HG03469 (cell line): ENCODE measurements around the gene C4orf17.
"Not testable (repeated sequence)": the region's sequence is repeated elsewhere in the genome, so short reads cannot be mapped to it uniquely, and the experiment has no call there.

Source experiments
- ATAC-seq: cut with Tn5 transposase; IDR thresholded peaks from one replicate; pipeline ENCODE4 v1.9.1; 2021; ENCODE audit warnings: mild to moderate bottlenecking, moderate library complexity, moderate number of reproducible peaks; ENCODE audit not compliant: unreplicated experiment

Gene C4orf17

GRCh38 chr4:99510721-99511120, at the start of gene C4orf17:
Gene C4orf17 (plus strand): TSS chr4:99511021. CDS start chr4:99513082, 2,061 bp downstream.
- no peak for ATAC-seq

- no peak for ATAC-seq
Measured at GRCh38 chr4:99461623-99462401, 49.0 kb upstream of the C4orf17 start.

- peak; percentile 89 for ATAC-seq
Measured at GRCh38 chr4:99462875-99463464, 47.9 kb upstream of the C4orf17 start.

DNA sequence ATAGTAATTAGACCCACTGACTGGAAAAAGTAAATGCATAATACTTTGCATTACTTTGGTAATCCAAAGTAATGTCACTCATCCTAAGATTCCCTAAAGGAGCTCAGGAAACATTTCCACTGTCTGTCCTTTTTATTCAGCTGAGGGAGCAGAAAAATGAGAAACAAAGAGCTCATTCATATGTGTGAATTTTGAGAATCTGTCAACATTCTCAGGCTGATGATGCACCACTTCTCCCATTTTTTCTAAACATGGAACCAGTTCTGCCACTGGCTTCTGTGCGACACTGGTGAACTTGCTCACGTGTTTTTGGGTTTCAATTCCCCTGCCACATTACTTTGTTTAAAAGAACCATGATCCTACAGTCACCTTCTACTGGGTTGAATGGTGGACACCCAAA, 47.3 kb upstream of the C4orf17 start:
- ATAC-seq = no peak

DNA sequence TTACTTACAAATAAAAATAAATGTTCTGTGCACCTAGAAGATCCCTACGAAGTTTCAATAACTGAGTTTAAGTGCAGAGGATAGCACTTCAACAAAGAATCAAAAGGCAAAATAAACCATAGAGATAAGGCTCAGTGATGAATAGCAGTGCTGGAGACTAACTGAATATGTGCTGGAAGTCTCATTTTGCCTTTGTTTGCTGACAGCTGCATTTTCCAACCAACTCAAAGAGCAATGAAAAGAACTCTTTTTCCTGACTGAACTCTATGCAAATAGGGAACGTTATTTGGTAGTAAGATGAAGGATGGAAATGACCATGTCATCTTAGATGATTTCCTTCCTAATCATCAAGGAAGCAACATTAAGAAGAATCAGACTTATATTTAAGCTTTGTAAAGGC, 42.9 kb upstream of the C4orf17 start:
- ATAC-seq = no peak

DNA sequence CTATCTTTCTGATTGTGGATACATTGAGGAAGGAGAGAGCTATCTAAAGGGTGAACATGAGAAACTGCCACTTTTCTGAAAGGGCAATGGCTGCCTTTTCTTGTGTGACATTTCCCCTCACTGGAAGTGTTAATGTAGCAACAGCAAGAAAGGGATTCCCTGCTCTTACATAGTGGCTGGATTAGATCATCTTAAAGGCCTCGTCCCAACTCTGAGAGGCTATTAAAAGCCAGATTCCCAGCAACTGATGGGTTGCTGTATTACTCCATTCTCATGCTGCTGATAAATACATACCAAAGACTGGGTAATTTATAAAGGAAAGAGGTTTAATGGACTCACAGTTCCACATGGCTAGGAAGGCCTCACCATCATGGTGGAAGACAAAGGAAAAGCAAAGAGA, 41.9 kb upstream of the C4orf17 start:
- no peak for ATAC-seq

GRCh38 chr4:99471349-99471748, 39.5 kb upstream of the C4orf17 start:
- no peak for ATAC-seq

- ATAC-seq = no peak
Measured at GRCh38 chr4:99471896-99472295, 38.9 kb upstream of the C4orf17 start.

DNA sequence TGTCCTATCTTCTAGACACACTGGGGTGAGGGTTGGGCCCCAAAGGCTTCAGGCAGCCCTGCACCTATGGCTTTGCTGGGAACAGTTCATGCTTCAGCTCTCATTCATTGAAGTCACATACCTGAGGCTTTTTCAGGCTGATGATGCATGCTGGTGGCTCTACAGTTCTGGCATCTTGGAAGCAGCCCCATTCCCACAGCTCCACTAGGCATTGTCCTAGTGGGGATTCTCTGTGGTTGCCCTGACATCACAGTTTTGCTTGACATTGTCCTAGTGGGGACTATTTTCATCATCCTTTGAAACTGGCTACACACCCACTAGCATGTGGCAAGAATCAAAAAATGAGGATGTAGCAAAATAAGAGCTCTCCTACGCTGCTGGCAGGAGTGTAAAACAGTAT, 37.7 kb upstream of the C4orf17 start:
- ATAC-seq = no peak

DNA sequence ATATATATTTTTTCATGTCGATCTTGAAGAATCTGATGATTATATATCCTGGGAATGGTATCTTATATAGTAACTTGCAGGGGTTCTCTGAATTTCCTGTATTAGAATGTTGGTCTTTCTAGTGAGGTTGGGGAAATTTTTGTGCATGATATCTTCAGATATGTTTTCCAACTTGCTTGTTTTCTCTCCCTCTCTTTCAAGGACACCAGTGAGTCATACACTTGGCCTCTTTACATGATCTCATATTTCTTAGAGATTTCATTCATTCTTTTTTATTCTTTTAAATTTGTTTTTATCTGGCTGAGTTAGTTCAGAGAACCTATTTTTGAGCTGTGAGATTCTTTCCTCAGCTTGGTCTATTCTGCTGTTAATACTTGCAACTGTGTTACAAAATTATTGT, 27.2 kb upstream of the C4orf17 start:
- no peak for ATAC-seq

GRCh38 chr4:99485212-99485611, 25.6 kb upstream of the C4orf17 start:
- no peak for ATAC-seq

DNA sequence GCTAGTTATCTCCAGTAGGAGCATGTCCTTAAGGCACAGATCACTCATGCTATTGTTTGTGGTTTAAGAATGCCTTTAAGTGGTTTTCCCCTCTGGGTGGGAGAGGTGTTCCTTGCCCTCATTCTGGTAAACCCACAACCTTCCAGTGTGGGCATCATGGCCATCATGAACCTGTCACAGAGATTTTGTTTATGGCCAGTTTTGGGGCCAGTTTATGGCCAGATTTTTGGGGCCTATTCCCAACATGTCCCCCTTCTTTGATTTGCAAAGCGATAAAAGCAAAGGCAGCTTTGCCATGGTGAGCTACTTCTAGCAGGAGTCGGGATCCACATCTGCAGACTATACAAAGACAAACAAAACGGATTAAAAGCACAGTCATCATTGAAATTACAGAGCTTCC, 24.2 kb upstream of the C4orf17 start:
- not testable (repeated sequence) for ATAC-seq

DNA sequence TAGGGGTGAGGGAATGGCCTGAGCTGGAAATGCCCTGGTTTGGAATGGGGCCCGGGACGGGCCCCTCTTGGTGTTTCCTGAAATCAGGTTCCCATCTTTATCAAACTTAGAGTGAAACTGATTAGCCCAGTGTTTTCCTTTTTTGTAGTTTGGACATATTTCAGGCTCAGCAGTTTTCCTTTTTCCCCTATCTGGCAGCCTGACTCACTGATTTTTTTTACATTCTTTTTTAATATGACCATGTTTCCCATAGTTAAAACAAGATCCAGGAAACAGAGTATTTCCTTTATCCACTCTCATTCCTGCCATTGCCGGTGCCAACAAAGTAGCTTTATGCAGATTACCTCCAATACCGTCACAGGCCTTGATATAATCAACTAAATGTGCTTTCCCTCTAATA, 20.5 kb upstream of the C4orf17 start:
- ATAC-seq = no peak

DNA sequence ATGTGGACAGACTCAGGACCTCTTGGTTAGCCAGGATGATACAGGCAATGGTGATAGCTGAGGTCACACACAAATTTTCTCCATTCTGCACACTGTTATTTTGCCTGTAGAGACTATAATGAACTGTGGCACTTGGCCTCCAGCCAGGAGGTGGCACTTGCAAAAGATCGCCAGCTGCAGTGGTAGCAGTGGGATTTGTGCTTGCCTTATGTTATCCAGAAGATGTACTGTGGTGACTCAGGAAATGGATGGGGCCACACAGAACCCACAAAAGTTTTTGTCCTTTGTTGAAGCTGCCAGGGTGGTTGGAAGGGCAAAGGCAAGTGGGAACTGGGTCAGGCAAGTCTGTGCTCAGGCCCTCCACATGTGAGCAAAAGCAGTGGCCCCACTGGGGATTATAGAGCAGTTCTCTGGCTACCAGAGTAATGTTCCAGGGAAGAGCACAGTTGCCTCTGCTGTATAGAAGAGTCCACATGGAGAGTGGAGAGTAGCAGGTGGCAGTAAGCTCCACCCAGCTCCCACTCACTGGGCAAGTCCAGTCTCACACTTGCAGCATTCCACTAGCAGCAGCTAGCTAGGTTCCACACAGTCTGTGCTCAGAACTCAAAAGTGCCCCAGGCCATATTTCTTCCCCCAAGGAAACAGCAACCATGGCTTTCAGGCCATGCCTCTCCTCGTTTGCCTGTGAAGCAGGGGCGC, 5.9 kb upstream of the C4orf17 start:
- ATAC-seq = no peak

- ATAC-seq = no peak
Measured at GRCh38 chr4:99506781-99507180, 4.0 kb upstream of the C4orf17 start.

DNA sequence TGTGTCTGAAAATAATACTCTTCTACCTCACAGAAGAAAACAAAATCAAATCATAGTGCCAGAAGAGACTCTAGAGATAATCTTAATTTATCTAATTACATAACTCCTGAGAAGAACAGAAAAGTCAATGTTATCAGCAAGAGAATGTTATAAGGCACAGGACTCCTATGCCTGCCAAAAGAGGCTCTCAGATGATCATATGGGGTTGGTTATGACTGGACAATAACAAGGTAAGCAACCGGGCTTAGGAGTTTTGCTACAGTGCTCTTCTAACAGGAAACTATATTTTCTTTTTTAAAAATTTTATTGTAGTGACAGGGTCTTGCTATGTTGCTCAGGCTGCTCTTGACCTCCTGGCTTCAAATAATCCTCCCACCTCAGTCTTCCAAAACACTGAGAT, 3.5 kb upstream of the C4orf17 start:
- ATAC-seq = no peak

- ATAC-seq = no peak
Measured at GRCh38 chr4:99507762-99508161, 3.1 kb upstream of the C4orf17 start.

GRCh38 chr4:99518601-99519295, 7.9 kb downstream of the C4orf17 start:
- no peak for ATAC-seq

DNA sequence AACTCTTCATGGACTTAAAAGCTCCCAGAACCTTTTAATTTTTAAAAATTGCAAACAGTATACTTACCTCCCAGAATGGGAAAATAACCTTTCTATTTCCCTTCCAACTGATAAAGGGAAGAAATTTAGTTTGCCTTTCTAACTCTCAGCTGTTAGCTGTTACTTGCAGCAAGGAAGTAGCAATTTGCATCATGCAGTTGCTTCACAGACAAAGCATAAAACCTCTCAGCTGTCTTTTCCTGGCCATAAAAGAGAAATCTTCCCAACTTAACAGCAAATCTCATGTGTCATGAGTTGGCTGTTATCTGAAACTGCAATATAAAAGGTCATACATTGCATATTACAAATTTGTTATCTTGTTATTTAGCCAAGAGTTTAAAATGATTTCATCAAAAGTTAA, 18.4 kb downstream of the C4orf17 start:
- ATAC-seq = no peak

DNA sequence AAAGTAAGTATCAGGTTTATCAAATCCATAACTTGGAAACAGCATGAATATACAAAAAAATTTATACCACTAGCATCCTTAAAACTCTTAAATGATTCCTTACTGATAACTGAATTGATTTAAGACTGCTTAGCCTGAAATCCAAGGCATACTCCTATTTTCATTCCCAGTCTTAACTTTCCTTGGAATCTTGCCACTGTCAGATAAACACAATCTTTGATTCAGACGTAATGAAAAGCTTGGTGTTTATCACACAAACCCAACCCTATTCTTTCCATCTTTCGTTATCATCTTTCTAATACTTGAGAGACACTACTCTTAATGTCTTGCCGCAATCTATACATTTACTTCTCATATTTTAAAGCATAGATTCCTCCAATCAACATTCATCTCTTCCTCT, 19.1 kb downstream of the C4orf17 start:
- no peak for ATAC-seq

DNA sequence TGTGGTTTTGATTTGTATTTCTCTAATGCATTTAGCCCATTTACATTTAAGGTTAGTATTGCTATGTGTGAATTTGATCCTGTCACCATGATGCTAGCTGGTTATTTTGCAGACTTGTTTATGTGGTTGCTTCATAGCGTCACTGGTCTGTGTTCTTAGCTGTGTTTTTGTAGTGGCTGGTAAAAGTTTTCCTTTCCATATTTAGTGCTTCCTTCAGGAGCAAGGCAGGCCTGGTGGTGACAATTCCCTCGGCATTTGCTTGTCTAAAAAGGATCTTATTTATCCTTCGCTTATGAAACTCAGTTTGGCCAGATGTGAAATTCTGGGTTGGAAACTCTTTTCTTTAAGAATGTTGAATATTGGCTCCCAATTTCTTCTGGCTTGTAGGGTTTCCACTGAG, 23.9 kb downstream of the C4orf17 start:
- not testable (repeated sequence) for ATAC-seq
